Mesenteric fat pad (tissue), 1 donor: ENCODE data around the gene PLCB1. TPM values are rescaled to one million over a fixed set of nuclear protein-coding genes. Genes with fewer than 3 reads are reported as not detected.

ENCODE experiments used
- DNase-seq: peaks from one replicate; pipeline ENCODE4 v3.0.0-alpha.2; 2020; ENCODE audit warnings: low spot score
- total RNA-seq: library from RNA; stranded (reverse); fragmentation: NEBNext Ultra II Directional; extraction: Animal tissue kit (Norgen Biotek cat#: 25700); gene quantifications from one replicate; pipeline ENCODE4 v1.2.1, GENCODE V29; 2021
- donor health status: DM: yes; HTN: yes; CAD: no.

Gene PLCB1
- total RNA-seq, 1 donor from 2014 or later = 16.9 TPM

DNA sequence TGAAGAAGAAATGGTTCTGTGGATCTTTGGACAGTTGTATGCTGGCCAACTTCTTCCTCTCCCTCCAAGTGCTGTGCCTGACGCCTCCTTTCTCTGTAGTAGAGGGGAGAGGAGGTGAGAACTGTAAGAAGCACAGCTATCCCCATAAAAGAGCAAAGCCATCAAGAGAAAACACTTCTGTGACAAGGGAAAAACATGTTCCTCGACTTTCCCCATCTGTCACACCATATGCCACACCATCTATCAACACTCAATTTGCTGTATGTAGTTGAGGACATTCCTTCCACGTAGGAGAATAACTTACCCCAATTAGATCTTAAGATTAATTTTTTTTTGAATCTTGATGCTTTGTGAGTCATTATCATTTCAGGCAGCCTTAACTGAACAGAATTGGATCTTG, 780.7 kb downstream of the PLCB1 start:
- DNase-seq = no peak

DNA sequence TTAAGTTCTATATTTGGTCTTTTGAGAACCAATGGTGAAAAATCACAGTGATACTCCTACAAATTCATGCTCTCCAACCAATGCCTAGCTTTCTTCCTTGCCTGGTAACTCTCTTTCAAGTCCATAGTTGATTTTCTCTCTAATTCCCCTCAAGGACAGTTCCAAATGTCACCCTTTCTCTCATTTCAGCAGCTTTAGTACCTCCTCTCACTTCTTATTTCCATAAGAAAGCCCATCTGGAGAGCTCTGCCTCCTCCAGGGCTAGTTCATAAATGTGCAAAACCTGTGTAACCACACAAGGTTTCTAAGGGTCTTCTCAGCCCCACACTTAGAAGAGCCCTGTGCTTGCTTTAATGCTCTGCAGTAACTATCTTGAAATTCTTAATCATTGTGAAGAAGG, 781.4 kb downstream of the PLCB1 start:
- no peak for DNase-seq

DNA sequence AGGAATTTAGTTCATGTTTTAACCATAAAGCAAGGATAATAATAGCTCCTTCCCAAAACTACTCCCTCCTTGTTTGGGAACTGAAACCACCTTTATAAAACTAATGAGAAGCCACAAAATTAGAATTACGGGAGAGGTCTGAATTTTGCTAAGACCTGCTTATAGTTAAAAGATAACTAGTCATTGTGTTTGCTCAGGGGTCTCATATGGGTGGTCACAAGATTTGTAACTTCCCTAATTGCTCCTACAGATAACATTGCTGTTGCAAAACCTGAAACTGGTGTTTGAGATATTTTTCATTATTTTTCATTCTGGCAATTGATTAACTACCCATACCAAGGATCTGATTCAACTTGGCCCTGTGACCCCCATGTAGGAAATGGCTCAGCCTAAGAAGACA, 782.4 kb downstream of the PLCB1 start:
- no peak for DNase-seq

DNA sequence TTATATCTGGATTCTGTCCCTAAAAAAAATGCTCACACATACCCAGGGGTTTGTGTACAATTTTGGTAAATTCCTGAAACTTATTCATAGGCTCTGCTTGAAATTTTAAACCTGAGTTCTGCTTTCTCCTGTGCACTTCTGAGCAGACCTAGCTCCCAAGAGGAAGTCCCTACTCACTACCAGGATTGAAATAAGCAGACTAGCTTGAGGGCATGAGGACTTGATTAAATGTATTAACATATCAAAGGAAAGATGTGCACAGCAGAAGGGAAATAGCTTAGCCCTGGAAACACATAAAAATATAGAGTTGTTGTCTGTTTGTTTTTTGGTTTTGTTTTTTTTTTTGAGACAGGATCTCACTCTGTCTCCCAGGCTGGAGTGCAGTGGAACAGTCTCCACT, 785.0 kb downstream of the PLCB1 start:
- no peak for DNase-seq

DNA sequence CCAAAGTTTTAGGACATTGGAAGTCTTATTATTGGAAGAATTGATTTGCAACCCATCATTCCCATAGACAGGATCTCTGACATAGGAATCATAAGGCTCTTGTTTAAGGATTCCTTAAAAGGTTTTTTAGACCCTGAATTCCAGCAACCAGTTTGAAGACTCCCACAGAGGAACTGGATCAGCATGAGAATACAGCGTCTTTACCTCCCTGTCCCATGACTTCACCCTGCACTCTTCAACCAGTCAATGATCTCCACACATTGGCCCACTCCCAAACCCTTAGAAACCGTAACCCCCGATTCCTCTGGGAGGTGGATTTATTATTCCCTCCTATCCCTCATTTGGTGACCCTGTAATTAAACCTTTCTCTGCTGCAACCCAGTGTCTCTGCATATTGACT, 786.1 kb downstream of the PLCB1 start:
- DNase-seq = no peak

DNA sequence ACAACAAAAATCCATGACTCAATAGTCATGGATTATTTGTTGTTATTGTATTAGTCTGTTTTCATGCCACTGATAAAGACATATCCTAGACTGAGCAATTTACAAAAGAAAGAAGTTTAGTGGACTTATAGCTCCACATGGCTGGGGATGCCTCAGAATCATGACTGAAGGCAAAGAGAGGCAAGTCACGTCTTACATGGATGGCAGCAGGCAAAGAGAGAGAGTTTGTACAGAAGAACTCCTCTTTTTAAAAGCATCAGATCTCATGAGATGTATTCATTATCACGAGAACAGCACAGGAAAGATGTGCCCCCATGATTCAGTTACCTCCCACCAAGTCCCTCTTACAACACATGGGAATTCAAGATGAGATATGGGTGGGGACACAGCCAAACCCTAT, 792.5 kb downstream of the PLCB1 start:
- DNase-seq = no peak

DNA sequence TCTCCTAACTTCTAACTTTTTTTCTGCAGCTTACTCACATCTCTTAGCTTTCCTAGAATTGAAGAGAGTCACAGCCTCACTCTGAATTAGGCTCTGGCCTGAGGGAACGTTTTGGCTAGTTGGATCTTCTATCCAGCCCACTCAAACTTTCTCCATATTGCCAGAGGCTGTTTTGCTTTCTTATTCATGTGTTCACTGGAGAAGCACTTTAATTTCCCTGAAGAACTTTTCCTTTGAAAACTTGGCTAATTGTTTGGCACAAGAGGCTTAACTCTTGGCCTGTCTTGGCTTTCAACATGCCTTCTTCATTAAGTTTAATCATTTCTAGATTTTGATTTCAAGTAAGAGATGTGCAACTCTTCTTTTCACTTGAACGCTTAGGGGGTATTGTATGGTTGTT, 798.7 kb downstream of the PLCB1 start:
- no peak for DNase-seq

DNA sequence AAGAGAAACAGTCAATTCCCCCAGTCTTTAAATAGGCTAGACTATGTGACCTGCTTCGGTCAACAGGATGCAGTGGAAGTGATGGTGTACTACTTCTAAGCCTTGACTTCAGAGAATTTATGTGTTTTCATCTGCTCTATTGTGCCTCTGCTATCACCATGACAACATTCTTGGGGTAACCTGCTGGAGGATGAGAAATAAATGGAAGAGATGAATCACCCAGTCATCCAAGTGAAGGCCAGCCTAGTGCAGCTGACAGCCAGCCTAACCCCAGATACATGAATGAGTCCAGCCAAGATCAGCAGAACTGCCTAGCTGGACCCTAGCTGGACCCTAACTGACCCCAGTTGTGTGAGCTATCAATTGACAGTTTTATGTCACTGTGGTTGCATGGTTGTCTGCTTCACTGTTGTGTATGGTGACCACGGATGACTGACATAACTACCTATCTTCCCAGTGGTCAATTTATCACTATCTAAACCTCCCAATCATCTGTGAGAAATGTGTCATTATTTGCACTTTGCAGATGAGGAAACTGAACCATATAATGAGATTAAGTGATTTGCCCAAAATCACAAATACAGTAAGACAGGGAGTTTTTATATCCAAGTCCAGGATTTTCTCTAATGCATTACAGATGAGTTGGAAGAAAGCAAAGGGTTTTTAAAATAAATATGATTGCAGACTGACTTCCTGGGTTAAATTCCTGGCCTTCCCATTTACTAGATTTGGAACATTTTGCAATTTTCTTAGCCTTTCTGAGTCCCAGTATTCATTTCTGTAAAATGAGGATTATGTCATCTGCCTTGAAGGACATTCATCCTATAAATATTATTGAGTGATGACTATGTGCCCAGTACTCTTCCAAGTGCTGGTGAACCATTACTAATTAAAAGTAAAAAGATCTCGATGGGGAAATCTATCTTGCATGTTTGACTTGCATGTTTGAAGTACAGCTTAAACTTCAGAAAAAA, 800.4 kb downstream of the PLCB1 start:
- no peak for DNase-seq

DNA sequence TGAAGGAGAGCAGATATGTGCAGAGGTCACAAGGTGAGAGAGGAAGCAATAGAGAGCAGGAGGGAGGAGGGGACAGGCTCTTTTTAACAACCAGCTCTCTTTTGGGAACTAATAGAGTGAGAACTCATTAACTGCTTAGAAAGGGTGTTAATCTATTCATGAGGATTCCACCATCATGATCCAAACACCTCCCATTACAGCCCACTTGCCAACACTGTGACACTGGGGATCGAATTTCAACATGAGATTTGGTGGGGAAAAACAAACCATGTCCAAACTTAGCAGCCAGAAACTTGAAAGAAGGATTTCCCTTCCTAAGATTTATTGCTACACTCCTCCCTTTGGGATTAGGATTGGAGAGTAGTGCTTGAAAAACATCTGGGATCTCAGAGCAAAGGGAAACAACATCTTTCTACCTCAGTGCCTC, 801.3 kb downstream of the PLCB1 start:
- DNase-seq = no peak

DNA sequence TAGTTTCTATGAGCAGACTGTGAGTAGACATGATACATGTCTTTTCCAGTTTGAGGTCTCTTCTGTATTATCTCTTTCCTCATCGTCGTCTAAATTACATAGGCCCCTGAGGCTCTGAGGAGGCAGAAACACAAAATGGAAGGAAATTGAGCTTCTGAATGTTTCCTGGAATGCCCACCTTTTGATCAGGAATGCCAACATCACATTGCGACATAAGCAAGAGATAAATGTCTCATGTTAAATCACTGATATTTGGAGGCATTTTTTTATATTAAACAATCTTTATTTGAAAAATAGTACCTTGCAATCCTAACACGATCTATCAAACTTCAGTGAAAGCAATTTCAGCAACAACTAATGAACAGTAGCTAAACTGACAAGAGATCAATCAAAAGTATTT, 802.3 kb downstream of the PLCB1 start:
- DNase-seq = no peak

Other genes starting within 250 kb of the PLCB1 start
- gene HAO1, start 191.8 kb upstream of the PLCB1 start, total RNA-seq = not detected
- 53.4 TPM for gene TMX4, start 112.5 kb upstream of the PLCB1 start, total RNA-seq